Endothelial cell (in vitro differentiated cells): Measurements from ENCODE around the gene CALN1. TPM values are rescaled to one million over a fixed set of nuclear protein-coding genes. Genes with fewer than 3 reads are reported as not detected.

Experiments
- DNase-seq: peaks from one replicate; pipeline ENCODE4 v3.0.0; 2021; ENCODE audit warnings: low spot score
- H3K27ac Mint-ChIP-seq: one replicate; pipeline ENCODE4 v1.8.0; 2021; ENCODE audit warnings: mixed read lengths, inconsistent platforms; ENCODE audit not compliant: unreplicated experiment
- H3K27me3 Mint-ChIP-seq: one replicate; pipeline ENCODE4 v1.8.0; 2021; ENCODE audit warnings: mild to moderate bottlenecking, moderate library complexity, mixed read lengths, inconsistent platforms; ENCODE audit not compliant: unreplicated experiment
- H3K36me3 Mint-ChIP-seq: one replicate; pipeline ENCODE4 v1.8.0; 2021; ENCODE audit warnings: mild to moderate bottlenecking, low read depth, mixed read lengths, inconsistent platforms; ENCODE audit not compliant: unreplicated experiment
- H3K4me1 Mint-ChIP-seq: one replicate; pipeline ENCODE4 v1.8.0; 2021; ENCODE audit warnings: mild to moderate bottlenecking, mixed read lengths, inconsistent platforms; ENCODE audit not compliant: unreplicated experiment
- H3K4me3 Mint-ChIP-seq: one replicate; pipeline ENCODE4 v1.8.0; 2021; ENCODE audit warnings: mild to moderate bottlenecking, mixed read lengths, inconsistent platforms; ENCODE audit not compliant: unreplicated experiment
- H3K9me3 Mint-ChIP-seq: one replicate; pipeline ENCODE4 v1.8.0; 2021; ENCODE audit warnings: mixed read lengths, inconsistent platforms; ENCODE audit not compliant: unreplicated experiment
- total RNA-seq: library from RNA; stranded (reverse); fragmentation: NEBNext Ultra II Directional; extraction: Animal tissue kit (Norgen Biotek cat#: 25700); gene quantifications from one replicate; pipeline ENCODE4 v1.2.1, GENCODE V29; 2021; ENCODE audit not compliant: unreplicated experiment
- TF ChIP-seq, protein P1 (sequence below): fragments of 200-600 bp; sonication (generic); IDR thresholded peaks from one replicate; pipeline ENCODE4 v1.5.0; 2021; ENCODE audit warnings: antibody characterized with exemption; ENCODE audit not compliant: unreplicated experiment

The CALN1 gene
- total RNA-seq, 1 donor from 2014 or later = 1.4 TPM

DNA sequence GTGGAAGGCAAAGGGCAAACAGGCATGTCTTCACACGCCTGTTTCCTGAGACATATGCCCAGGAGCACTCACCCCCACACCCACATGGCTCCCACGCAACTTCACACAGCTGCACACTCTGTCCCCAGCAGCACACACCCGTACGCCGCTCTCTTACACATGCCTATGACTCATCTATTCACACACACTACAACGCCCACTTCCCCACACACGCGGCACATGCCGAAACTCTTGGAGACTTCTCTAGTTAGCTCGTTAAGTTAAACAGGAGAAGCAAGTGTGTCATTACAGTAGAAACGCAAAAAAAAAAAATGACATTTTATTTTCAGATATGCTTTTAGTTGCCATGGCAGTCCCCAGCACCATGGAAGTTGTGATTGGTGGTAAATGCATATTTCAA is 6.7 kb downstream of the CALN1 start:
- Mint-ChIP-seq H3K4me1 (no peaks in the 10 kb centered on the region), H3K27me3 (peaks cover 3% of the 10 kb centered on the region), H3K9me3 (peaks cover 5% of the 10 kb centered on the region), H3K4me3 (no peak overlapping the region), H3K27ac (no peak overlapping the region), H3K36me3 (no peaks in the 10 kb centered on the region)
- no peak for DNase-seq
- TF ChIP-seq, protein P1, sequence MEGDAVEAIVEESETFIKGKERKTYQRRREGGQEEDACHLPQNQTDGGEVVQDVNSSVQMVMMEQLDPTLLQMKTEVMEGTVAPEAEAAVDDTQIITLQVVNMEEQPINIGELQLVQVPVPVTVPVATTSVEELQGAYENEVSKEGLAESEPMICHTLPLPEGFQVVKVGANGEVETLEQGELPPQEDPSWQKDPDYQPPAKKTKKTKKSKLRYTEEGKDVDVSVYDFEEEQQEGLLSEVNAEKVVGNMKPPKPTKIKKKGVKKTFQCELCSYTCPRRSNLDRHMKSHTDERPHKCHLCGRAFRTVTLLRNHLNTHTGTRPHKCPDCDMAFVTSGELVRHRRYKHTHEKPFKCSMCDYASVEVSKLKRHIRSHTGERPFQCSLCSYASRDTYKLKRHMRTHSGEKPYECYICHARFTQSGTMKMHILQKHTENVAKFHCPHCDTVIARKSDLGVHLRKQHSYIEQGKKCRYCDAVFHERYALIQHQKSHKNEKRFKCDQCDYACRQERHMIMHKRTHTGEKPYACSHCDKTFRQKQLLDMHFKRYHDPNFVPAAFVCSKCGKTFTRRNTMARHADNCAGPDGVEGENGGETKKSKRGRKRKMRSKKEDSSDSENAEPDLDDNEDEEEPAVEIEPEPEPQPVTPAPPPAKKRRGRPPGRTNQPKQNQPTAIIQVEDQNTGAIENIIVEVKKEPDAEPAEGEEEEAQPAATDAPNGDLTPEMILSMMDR = no peak

DNA sequence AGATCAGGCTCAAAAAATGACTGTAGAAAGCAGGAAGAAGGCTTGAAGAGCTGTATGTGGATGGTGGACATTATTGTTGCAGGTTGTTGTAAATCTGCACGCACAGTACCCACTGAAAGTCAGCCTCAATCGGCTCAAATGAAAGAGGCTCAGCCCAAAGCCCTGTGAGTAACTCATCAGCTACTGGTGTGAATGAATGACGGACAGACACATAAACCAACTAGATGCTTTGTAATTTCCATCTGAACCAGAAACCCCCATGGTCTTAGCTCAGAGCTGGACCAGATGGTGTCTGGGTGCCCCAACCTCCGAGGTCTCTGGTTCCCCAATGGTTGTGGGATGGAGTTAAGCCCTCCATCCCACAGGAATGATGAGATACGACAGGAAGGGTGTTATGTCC is 7.4 kb downstream of the CALN1 start:
- DNase-seq = no peak
- TF ChIP-seq, protein P1 = no peak
- Mint-ChIP-seq H3K27ac (no peak overlapping the region), H3K9me3 (peaks cover 10% of the 10 kb centered on the region), H3K4me3 (no peak overlapping the region), H3K36me3 (no peaks in the 10 kb centered on the region), H3K4me1 (no peaks in the 10 kb centered on the region), H3K27me3 (peaks cover 3% of the 10 kb centered on the region)

DNA sequence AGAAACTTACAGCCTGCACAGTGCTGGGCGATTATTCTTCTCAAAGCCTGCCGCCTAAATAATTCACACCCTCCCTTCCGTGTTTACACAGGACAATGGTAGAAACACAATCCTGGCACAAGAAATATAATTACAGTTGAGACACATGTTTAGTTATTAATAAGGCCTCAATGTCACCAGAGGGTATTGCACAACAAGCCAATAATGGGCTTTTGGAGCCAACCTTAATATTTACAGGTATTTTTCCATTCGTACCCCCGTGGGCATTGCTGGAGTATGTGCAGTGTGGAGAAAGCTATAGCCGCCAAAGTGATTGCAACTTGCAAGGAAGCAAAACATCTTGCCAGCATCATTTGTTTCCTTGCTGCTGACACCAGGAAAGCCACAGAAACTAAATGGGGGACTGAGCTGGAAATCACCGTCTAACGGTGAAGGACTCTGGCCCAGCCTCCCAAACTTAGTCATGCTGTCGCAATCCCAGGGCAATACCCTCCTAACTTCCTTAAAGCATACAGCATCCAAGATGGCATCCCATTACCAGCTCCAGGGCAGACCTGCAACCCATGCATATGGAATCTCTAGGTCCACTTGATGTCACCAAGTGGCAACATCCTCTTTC is 8.6 kb downstream of the CALN1 start:
- Mint-ChIP-seq H3K4me3 (no peak overlapping the region), H3K4me1 (no peaks in the 10 kb centered on the region), H3K27me3 (peaks cover 3% of the 10 kb centered on the region), H3K36me3 (peaks cover 3% of the 10 kb centered on the region), H3K27ac (no peak overlapping the region), H3K9me3 (peaks cover 10% of the 10 kb centered on the region)
- no peak for DNase-seq
- TF ChIP-seq, protein P1 = no peak

DNA sequence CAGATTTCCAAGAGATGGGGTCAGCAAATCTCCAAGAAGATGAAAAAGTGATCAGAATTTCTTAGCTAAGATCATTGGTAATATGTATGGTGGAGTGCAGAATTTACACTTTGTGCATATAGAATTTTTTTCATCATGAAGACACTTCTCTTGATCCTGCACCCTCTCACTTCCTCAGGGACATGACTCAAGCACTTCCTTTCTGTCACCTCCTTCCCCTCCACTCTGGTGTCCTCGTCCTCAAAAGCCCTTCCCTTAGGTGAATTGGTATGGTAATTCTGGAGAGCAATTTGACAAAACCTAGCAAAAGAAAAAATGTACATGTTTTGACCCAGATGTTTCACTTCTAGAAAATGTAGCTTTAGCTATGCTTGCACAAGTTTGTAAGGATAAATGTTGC is 18.1 kb downstream of the CALN1 start:
- no peaks in the 10 kb centered on the region for H3K9me3 Mint-ChIP-seq
- H3K36me3 Mint-ChIP-seq = peaks cover 3% of the 10 kb centered on the region
- H3K27me3 Mint-ChIP-seq = no peaks in the 10 kb centered on the region
- H3K4me1 Mint-ChIP-seq = no peaks in the 10 kb centered on the region
- TF ChIP-seq, protein P1 = no peak
- DNase-seq = no peak
- H3K4me3 Mint-ChIP-seq = no peak overlapping the region
- H3K27ac Mint-ChIP-seq = no peak overlapping the region

DNA sequence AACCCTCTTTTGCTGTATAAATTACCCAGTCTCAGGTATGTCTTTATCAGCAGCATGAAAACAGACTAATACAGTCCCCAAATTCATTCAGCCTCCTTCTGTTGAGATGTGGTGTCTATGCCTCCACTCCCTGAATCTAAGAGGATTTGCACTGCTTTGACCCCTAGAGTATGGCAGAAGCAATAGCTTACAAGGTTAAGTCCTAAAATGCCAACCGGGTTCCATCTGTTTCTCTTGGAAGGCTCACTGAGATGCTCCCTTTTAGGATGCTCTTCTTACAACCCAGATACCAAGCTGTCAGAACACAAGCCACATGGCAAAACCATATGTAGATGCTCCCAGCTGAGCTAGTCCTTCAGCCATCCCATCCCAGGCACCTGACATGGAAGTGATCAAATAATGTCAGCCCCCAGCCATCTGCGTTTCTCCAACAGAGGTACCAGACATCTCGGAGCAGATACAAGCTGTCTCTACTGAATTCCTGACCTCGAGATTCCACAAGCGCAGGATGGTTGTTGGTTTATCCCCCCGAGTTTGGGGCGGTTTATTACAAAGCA is 20.2 kb downstream of the CALN1 start:
- H3K4me1 Mint-ChIP-seq = no peaks in the 10 kb centered on the region
- TF ChIP-seq, protein P1 = no peak
- H3K9me3 Mint-ChIP-seq = no peaks in the 10 kb centered on the region
- no peak overlapping the region for H3K27ac Mint-ChIP-seq
- H3K27me3 Mint-ChIP-seq = peaks cover 2% of the 10 kb centered on the region
- H3K36me3 Mint-ChIP-seq = no peaks in the 10 kb centered on the region
- DNase-seq = no peak
- H3K4me3 Mint-ChIP-seq = no peak overlapping the region
